HG03457 (cell line): ENCODE measurements around the gene MCU.

ENCODE experiments used
- ATAC-seq: cut with Tn5 transposase; IDR thresholded peaks from one replicate; pipeline ENCODE4 v1.9.1; 2021; ENCODE audit warnings: moderate number of reproducible peaks; ENCODE audit not compliant: unreplicated experiment

The MCU gene

DNA sequence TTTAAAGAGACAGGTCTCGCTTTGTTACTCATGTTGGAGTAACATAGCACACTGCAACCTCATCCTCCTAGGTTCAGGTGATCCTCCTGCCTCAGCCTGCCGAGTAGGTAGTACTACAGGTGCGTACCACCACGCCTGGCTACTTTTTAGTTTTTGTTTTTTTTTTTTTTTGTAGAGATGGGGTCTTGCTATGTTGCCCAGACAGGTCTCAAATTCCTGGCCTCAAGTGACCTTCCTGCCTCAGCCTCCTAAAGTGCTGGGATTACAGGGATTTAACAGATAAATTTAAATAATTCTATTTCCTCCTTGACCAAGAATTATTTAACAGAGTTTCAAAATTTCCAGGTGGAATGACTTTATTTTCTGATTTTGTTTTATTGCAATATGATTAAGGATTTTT lies 104.6 kb downstream of the MCU start:
- no peak for ATAC-seq

DNA sequence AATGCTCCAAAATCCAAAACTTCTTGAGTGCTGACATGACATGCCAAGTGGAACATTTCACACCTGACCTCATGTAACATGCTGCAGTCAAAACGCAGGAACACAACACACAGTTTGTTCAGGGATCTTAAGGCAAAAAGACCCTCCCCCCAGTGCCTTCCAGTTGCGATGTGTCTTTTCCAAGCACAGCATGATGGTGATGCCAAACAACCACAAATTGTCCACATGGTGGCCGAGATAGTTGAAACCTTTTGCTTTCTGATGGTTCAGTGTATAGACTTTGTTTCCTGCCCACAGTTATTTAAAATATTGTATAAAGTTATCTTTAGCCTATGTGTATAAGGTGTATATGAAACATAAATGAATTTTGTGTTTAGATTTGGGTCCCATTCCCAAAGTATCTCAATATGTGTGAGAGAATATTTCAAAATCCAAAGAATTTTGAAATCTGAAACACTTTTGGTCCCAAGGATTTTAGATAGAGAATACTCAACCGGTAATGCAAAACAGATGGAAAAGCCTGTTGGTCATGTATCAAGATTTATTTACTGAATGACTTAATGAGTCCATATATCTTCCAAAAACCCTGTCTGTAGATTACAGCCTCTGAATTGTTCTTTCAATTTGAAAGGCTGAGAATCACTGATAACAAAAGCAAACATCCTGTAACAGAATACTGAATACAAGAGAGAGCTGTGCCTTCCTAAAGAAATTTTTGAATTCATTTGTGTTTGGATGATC lies 108.2 kb downstream of the MCU start:
- ATAC-seq = no peak

DNA sequence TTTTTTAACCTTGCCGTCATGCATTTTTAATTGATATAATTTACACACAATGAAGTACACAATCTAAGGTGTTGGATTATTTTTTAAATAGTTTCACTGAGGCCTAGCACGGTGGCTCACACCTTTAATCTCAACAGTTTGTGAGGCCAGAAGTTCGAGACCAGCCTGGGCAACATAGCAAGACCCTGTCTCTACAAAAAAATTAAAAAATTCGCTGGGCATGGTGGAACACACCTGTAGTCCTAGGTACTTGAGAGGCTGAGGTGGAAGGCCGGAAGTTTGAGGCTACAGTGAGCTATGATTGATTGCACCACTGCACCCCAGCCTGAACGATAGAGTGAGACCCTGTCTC lies 108.8 kb downstream of the MCU start:
- no peak for ATAC-seq

DNA sequence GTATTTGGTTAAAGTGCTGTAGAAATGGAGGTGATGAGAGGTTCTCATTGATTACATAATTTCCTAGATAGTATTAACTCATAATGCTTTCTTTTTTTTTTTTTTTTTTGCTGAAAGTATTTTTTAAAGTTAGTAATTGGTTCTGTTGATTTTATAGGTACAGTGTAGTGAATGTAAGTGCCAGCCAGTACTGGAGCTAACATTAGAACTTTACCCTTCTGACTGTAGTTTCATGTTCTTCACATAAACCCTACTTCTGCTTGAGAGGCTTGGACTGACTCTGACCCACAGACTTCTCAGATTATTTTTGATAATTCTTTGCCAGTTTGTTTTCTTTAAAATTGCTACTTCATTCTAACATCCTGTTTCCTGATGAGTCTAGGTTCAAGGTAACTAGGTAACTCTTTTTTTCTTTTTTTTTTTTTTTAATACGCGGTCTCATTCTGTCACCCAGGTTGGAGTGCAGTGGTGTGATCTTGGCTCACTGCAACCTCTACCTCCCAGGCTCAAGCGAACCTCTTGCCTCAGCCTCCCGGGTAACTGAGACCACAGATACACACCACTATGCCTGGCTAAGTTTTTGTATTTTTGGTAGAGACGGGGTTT lies 109.4 kb downstream of the MCU start:
- no peak for ATAC-seq

DNA sequence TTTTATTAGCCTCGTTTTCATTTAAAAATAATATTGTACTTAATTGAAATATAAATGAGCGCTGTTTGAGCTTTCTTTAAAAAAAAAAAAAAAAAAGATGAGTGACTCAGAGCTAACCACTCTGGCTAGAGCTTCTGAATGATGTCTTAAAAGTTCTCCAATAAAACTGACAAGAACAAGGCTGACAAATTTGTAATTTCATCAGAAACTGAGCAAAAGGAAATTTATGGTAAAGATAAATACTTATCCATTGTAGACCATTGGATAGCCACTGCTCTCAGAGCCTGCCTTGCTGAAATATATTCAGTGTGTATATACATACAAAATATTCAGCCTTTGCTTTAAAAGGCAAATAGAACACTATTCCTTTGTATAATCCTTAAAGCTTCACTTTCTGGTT lies 110.4 kb downstream of the MCU start:
- ATAC-seq = no peak

DNA sequence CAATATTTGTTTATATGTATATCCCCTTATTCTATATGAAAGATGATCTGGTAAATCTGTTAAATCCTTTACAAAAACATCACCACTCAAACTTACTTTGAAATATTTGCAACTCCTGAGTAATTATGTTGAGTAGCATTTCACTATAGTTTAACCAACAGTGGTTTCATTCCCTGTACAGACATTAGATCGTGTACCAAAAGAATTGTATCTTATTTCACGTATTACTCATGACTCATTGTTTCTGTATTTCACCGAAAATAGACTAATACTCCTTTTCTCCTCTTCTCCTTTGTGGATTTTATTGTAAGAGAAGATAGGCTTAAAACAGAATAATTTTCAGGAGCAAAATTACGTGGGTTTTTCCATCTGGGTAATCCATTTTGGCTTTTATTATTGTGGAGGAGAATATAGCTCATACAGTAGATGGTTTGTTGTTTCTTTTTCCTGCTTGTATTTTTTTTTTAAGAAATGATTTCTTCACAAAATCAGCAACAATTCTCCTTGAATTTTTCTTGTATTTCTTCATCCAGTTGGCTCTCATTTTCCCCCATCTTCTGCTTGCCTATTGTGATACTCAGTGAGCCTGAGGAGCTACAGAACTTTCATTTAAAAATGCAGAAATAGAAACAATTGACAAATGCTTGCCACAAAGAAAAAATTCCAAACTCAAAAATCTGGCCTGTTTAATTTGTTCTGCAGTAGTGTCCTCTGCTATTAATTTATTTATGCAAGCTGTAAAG lies 111.0 kb downstream of the MCU start:
- ATAC-seq = no peak

DNA sequence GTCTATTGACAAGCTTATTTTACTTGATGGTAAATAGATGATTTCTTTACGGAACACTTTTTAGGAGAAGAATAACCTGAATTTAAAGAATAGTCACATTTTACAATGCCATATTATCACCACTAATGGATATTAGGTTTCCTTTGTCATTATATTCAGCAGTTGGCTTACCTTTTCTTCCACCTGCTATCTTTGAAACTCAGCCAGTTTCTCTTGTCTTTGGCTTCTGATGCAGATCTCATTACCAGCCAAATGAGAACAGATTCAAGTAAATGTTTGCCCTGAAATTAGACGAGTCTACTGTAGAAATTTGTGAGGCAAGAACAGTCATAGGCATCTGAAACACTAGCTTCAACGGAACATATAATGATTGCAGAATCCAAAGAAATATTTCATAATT lies 116.1 kb downstream of the MCU start:
- ATAC-seq = no peak

DNA sequence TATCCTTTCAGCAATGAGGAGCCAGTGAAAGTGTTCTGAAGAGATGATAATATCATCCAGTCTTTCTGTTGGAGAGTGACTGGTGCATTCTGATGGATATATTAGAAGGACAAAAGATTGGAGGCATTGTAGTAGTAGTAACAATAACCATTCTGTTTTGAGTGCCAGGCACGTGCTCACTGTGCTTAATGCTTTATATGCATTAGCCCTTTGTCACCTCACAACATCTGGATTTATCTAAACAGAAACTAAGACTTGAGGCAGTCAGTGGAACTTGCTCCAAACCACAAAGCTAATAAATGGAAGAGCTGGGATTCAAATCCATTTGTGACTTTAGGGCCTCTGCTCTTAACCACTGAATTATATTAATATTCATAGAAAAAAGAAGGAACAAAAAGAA lies 117.1 kb downstream of the MCU start:
- no peak for ATAC-seq

DNA sequence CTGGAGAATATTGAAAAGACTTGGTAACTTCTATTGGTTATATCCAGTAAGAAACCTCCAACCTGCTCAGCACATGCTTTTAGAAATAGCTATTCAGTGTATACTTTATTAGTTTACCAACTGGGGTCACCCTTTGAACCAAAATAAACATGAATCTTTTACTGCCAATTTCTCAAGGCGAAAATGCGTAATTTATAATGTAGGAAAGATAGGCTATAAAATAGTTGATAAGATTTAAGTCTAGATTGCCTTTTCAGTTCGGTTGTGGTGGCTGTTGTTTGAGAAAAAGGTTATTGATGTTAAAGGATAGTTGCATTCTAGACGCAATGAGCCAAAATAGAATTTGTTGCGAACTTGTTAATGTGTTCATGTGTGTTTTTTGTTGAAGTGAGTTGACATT lies 119.0 kb downstream of the MCU start:
- no peak for ATAC-seq

DNA sequence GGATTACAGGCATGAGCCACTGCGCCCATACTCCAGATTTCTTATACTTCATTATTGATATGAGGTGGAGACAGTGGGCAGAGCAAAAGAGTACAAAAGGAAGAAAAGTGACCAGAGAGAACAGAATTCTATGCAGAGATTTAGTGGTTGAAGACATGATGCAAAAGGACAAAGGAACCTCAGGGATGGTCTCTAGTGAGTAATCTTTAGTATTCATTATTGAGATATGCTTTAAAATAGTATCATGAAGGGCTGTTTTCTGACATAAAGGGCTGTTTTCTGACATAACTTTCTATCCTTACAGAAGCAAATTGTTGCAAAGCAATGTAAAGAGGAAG lies 120.4 kb downstream of the MCU start:
- ATAC-seq = no peak

DNA sequence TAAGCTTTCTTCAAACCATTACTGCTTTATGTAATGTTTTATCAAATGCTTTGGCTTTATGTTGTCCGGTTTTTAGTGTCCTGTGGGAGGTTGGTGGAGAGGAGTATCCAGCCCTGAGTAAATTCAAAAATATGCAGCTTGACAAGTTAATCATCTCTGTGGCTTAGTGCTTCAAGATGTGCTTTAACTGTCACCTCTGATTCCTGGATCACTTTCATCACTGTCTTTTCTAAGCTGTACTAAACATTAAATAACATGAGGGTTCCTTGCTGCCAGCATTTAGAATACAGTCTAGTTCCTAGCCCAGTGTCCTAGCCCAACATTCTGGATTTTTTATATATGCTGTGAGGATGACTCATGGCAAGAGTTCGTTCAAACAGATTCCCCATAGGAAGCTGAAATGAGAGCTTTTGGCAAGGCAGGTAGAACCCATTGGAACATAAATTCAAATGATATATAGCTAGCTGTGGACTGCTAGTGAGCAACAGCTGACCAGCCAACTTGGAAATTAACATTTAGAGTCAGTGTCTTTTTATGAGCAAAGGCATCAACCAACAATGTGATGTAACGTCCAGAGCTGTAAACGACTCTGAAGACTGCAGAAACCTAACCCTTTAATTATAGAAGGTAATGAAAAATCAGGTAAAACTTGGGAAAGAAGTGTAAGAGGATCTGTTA lies 120.9 kb downstream of the MCU start:
- no peak for ATAC-seq

DNA sequence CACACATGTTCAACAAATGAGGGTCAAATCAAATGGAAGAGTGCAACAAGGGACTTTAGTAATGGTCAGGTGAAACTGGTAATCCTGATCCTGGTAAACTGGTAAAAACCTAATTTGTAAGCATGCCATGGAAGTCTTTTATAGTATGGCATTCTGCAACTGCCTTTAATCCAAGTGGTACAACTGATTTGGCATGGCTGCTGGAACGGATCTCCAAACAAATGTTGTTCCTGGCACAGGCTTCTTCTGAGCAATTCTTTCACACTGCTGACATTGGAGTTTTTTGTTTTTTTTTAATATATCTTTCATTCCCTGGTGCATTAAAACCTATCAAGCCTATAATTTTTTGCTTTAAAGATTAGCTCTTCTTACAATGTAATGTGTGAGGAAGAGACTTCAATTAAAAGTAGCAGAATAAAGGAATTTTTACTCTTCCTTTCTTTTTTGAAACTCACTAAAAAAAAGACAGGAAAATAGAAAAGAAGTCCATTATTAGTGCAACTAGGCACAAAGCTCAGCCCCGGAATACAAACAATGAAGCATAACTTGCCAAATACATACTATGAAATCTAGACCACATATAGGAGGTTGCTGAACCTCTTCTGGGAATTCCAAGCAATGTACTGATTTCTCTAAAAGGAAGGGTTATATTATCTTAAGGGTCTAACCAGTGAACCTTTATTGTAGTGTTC lies 122.3 kb downstream of the MCU start:
- ATAC-seq = no peak

DNA sequence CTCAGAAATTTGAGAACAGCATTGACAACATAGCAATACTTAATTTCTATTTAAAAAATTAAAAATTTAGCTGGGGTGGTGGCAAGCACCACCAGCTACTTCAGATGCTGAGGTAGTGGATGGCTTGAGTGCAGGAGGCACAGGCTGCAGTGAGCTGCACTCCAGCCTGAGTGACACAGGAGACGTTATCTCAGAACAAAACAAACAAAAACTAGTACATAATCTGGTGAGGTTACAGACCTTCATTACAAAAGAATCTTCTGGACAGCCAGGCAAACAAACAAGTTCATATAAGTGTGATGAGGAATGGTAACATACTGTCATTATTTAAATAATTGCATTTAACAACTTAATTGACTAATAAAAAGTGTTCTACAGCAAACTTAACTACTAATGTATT lies 124.6 kb downstream of the MCU start:
- no peak for ATAC-seq

DNA sequence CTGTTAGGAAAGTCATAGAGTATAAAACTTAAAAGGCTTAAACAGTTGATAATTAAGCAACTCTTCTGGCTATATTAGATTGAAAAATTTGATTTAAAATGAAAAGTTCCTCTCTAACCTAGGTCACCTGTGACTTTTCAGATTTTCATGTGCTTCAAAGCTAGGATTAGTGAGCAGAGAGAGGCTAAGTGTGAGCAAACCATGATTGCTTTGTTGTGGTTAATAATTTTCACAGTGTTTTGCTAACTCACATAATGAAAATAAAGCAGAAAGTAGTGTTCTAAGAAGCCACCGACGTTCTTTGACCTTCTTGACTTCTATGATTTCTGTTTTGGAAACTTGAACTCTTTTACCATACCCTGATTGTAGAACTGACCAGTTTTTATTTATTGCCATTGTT lies 126.1 kb downstream of the MCU start:
- ATAC-seq = no peak

DNA sequence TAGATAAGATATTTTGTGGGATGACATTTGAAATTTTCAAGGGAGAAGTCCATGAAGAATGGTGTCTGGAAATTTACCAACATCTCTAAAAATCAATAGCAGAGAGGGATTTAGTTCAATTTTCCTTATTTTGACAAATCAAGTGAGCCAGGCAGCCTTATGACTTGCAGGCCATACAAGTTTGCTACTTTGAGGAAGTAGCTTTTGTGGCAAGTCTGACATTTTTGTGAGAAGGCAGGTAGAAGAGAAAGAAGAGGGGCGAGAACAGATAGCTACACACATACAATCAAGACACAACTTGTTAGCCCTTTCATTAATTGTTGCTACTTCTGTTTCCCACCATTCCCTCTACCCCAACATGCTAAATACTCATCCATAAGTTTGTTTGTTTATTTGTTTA lies 127.1 kb downstream of the MCU start:
- ATAC-seq = no peak

DNA sequence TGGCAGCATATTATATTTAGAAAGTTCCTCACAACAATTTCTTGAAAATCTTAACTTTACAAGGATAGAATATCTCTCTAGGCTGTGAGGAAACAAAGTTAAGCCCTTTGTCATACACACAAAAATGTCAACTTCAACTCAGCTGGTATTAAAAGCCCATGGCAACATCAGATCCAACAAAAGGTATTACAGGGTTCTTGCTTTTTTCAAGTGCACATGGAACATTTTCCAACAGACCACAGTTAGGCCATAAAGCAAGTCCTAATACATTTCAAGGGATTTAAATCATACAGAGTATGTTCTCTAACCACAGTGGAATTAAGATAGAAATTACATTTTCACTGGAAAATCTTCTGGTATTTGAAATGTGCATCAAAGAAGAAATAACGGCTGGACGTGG lies 129.7 kb downstream of the MCU start:
- no peak for ATAC-seq

DNA sequence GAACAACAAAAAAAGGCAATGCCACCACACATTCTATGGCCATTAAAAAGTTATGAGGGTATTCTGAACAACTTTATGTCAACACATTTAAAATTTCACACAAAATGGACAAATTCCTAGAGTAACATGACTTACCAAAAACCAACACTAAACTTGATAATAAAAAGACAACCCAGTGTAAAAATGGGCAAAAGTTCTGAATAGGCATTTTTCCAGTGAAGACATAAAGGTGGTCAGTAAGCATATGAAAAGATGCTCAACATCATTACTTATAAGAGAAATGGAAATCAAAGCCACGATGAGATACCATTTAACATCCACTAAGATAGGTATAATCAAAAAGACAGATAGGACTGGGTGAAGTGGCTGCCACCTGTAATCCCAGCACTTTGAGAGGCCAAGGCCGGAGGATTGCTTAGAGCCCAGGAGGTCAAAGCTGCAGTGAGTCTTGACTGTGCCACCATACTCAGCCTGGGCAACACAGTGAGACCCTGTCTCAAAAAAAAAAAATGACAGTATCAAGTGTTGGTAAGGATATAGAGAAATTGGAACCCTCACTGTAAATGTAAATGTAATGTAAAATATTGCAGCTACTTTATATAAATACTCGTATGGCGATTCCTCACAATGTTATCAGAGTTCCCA lies 130.5 kb downstream of the MCU start:
- no peak for ATAC-seq

DNA sequence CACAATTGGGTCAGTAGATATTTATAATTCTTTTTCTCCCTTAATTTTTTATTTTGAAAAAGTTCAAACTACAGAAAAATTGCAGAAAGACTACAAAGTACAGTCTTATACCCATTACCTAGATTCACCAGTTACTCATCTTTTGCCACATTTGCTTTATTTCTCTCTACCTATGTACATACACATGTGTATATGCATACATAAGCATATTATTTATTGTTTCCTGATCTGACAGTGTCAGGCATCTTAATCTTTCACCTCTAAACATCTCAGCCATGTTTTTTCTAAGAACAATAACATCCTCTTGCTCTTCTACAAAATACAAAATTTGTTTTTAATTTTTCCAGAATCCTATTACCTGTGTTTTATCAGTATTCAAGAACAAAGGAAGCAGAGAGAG lies 133.2 kb downstream of the MCU start:
- ATAC-seq = no peak

DNA sequence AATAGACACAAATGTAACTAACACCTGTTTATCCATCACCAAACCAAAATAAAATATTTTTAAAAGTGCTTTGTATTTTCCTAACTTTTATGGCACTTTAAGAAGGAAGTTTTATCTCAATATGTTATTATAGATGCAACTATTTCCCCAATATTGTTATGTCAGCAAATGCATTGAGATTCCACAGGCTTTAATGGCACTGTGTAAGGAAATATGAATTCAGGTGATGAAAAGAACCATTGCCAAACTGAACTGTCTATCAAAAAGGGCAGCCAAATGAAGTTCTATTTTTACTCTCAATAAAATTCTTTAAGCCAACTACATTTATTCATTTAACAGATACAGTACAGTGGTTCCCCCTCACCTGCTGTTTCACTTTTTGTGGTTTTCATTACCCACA lies 134.4 kb downstream of the MCU start:
- no peak for ATAC-seq

DNA sequence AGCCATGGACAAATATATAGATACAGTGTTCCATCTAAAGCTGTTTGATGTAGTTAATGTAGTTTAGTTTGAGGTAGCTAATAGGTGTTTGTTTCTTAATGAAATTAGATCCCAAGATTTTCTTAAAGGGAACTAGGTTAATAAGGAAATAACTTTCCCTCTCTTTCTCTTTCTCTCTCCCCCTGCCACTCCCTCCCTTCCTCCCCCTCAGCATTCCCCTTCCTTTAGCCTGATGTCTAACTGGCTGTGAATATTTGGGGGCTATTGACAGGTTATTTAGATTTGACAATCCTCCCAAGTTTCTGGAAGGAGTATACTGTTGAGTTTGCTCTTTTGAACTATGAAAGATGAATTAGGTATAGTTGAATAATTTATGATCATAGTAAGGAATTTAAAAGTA lies 136.4 kb downstream of the MCU start:
- no peak for ATAC-seq

DNA sequence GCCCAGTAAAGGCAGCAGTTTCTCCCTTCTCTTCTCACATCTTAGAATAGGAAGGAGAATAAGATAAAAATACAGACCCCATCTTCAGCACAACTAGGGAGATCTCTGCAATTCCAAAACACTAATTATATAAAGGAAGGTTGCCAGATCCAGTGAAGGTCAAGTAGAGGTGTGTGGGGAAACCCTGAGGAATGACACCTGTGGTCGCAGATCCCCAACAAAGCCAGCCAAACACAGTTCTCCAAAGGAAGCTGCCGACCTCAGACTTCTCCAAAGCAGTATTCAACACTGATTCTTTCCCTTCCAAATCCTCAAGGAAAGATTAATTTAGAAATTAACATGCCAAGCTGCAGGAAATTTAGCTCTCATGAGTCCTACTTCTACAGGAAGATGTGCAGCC lies 138.7 kb downstream of the MCU start:
- no peak for ATAC-seq
